GM10847 (cell line): ENCODE results near the gene CAPN2.

Source experiments
- POLR2A ChIP-seq: IDR thresholded peaks from 2 replicates; pipeline ENCODE4 v1.6.1; 2011; ENCODE audit not compliant: insufficient read length; ENCODE audit errors: extremely low read depth

Gene CAPN2

DNA sequence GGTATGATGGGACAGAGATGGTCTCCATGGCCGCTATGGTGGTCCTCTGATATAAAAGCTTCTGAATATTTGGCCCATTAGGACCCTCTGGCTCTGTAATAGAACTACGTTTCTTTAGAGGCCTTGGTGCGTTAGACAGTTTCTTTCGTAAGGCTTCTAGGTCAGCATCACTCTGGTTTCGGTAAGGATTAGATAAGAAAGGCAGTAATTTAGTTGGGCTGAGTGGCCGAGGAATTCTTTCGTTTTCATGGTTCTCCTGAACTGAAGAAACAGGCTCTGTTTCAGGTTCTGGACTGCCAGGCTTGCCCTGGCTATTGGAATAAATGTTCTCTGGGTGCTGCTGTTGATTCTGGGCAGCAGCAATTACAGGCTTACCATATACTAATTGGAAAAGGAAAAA, 83.9 kb downstream of the CAPN2 start:
- no peak for TF ChIP-seq POLR2A

DNA sequence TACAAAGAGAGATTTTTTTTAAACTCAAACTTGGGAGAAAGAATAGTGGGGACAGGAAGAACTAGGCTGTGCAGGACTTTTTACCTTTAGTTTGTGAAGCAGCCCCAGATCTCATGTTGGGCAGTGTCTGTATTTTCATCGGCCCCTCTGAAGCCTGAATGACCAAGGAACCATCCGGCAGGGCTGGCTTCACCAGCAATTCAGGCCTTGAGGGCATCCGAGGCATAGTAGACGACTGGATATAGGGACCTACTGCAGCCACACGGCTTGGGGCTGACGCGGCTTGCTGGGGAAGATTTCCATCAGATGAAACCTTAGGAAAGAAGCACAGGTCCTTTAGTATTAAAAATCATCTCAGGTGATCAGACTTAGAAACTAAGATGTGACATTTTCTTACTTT, 89.7 kb downstream of the CAPN2 start:
- TF ChIP-seq POLR2A: no peak

DNA sequence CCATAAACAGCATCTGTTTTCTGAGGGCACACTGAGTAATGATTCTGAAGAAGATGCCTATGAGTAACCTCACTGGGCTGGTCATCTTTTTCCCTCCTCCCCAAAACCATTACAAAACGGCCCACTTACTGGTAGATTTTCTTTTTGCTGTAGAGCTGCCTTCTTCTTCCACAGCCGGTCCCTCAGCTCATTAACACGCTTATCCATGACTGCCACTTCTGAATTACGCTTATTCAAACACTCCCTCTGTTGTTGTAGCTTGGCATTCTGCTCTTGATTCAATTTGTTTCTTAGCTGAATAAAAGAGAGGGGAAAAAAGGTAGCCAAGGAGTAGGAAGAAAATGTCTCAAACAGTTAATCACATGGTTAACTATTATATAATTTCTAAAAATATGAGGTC, 90.3 kb downstream of the CAPN2 start:
- no peak for TF ChIP-seq POLR2A

DNA sequence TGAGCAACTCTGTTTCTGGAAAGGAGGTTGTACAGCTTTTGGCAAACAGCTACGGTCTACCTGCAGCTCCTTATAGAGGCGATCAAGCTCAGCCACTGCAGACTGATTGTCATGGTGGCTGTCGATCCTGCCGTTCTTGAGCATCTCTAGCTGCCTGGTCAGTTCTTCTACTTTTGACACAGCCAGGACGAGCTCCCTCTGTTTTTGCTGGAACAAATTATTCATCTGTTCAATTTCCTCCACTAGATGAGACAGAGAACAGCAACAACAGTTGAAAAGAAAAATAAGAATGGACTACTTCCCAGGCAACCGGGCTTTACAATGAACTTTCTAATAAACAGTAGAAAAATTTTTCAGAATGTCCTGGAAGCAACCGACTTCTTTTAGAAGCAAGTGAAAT, 90.9 kb downstream of the CAPN2 start:
- no peak for TF ChIP-seq POLR2A

DNA sequence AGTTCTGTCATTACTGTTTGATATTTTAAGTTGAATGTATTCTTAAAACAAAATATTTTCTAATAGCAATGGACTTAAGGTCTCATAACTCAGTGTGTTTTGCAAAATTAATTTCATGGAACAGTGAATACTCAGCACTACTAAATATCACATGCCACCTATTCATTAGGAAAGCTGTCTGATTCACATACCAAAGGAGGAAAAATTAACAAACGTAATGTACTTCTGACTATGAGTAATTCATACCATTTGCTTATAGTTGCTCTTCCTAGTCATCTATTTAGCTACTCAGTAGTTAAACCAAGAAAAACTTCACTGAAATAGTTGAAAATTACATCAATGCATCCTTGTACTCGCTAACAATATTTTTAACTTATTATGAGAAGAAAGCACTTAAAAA, 98.2 kb downstream of the CAPN2 start:
- TF ChIP-seq POLR2A: no peak

DNA sequence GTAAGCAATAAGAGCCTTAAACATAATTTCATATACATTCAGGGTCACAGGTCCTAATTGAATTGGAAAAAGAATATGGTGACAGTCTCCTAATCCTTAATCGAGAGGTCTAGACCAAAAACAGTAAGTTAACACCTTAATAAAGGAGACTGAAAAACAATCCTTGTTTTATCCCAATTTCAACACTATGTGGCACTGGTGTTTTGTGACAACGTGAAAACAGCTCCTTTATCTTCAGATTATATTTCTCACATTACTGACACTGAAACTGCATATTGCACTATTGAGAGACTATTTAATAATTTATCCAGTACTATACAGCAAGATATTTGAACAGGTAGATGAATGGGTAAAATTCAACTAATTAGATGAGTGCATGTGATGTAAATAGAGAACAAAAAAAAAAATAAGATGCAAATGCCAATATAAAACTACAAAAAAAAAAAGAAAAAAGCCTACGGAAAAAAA, 99.3 kb downstream of the CAPN2 start:
- TF ChIP-seq POLR2A: no peak

DNA sequence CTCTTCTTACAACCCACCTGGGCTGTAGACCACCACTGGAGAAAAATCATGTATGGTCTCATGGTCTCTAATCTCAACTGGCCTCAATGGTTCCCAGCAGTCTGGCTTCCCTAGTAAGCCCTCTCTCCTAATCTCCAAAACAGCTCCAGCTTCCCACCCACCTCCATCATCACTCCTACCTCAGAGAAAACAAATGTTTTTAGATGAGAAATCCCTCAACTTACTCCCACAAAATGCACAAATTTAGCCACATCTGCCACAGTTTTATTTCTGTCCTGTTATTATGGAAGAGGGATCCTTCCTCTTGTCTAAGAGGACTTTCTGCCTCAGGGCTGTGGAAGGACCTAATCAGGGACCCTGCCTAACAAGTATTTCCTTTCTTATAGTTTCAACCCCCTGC, 101.3 kb downstream of the CAPN2 start:
- TF ChIP-seq POLR2A: no peak

DNA sequence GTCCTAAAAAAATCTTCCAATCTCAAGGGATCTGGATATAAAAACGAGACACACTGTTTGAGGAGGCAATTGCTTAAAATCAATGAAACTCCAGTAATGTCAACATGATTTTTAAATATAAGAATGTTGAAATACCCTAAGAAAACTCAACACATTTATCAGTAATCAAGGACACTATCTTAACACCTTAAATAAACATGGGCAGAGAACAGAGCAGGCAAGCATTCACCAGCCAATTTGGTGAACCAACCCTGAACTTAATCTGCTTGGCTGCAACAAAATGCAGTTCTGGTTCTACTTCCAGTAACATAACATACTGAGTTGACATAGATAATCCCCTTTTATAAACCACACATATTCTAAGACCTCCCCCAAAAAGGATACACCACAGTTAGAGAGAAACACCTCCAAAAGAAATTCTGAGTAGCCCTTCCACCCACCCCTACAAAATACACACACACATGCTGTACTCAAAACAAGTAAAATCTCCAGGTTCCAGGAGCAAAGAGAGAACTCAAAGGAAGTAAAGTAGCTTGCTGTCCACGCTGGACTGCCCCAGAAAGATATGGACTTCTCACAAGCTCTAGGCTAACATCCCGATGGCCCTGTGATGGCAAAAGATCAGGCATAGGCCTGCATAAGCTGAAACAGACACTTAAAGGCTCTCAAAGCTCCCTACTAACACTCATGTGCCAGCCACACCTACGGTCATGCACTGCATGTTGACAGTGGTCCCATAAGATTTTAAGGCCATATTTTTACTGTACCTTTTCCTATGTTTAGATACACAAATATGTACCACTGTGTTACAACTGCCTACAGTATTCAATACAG, 102.9 kb downstream of the CAPN2 start:
- TF ChIP-seq POLR2A: no peak

DNA sequence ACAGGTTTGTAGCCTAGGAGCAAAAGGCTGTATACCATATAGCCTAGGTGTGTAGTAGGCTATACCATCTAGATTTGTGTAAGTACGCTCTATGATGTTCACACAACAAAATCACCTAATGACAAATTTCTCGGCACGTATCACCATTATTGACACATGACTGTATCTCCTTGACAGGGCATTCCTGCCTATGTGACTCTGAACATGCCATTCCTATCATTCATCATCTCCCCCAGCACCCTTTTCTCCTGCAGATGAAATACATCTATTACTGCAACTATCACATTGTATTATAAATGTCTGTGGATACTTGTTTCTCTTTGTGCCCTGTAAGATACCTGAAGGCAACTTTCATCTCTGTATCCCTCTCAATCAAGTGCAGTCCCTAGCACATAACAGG, 103.5 kb downstream of the CAPN2 start:
- no peak for TF ChIP-seq POLR2A

DNA sequence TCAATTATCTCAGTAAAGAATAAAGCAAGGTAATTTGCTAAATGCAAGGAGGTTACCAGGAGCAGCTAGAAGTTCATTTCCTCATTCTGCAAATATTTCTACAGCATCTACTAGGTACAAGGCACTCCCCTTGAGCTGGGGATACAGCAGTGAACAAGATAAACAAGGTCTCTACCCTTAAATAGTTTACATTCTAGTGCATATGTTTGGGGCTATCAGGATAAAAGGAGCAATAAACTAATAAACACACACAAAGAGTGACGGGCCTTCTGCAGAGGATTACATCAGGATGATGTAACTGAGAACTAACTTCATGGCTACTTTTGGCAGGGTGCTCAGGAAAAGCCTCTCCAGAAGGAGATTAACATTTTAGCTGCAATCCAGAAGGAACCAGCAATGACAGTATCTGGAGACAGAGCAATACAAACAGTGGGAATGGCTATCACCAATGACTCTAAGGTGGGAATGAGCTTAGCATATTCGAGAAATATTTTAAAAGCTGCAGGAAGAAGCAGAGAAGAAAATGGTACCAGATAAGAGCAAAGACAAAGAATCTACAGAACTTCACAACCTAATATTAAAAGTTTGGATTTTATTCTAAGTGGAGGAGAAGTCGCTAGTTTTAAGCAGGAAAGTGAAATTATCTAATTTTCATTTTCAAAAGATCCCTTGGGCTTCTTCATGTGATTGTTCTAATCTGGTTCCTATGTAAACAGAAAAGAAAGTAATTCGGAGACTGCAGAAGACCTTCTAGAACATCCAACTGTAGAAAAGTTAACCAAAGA, 107.6 kb downstream of the CAPN2 start:
- TF ChIP-seq POLR2A: no peak

DNA sequence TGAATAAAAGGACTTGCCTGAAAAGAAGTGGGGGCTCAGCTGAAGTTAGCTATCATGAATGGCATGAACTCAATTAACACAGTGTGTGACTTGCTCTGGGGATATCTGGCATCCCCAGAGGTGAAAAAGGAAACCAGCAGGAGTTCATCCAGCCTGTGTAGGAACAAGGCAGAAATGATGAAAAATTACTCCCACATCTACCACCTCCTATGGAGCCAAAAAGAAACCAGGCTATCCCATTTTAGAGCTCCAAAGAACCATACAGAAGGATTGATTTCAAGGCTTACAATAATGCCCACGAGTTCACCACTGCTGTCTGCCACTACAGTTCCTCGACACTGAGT, 108.1 kb downstream of the CAPN2 start:
- no peak for TF ChIP-seq POLR2A

DNA sequence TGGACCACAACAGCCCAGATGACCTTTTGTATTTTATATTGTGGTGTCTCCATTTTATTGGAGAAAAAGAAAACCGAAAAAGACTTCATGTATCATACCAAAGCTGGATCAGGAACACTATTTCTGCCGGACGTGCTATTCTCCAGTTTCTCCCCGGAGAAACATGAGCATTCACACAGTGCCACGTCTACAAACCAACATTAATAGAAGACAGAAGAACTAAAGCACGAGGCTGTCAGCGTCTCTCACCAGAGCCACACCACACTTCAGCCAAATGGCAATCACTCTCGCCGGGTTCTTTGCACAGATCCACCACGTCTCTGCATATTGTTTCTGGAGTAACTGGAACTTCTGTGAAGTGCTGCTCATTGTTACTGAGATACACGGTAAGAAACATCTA, 108.6 kb downstream of the CAPN2 start:
- no peak for TF ChIP-seq POLR2A

DNA sequence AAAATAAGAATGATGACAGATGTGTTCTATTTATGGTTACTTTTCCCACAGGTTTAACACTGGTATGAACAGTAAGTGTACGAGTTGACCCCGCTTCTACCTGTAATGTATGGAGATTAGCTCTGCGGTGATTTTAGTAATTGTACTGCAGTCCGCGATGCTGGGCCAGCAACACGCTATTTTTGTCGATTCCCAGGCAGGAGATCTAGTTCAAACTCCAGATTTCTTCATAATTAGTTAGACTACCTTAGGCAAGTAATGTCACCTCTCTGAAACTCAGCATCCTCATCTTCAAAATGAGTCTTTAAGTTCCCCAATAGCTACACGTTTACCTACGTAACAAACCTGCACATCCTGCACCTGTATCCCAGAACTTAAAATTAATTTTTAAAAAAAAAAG, 111.9 kb downstream of the CAPN2 start:
- no peak for TF ChIP-seq POLR2A

DNA sequence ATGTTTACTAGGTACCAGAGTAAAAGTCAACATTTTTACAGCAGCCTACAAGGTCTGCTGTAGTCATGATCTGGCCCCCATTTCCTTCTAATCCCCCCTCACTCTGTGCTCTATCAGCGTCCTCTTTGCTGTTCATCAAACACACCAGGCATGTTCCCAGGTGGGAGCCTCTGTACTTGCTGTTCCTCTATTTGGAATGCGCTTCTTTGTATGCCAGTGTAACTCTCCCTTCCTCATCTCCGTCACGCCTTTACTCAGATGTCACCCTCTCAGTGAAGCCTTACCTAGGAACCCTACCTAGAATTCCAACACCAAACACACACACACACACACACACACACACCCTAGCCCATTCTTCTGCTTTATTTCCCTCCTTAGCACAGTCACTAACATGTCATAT, 112.4 kb downstream of the CAPN2 start:
- TF ChIP-seq POLR2A: no peak
